K562 (cell line): ENCODE measurements around the gene PPP1R10.

Experiments used
- IRF2 ChIP-seq: sonication (generic); formaldehyde crosslinking; IDR thresholded peaks from 2 replicates; pipeline ENCODE4 v1.8.1; 2022; ENCODE audit warnings: mild to moderate bottlenecking, missing genetic modification reagents
- ZNF592 ChIP-seq: fragments of 450-650 bp; IDR thresholded peaks from 2 replicates; pipeline ENCODE4 v1.6.1; 2017; ENCODE audit warnings: antibody characterized with exemption, mild to moderate bottlenecking

DNA sequence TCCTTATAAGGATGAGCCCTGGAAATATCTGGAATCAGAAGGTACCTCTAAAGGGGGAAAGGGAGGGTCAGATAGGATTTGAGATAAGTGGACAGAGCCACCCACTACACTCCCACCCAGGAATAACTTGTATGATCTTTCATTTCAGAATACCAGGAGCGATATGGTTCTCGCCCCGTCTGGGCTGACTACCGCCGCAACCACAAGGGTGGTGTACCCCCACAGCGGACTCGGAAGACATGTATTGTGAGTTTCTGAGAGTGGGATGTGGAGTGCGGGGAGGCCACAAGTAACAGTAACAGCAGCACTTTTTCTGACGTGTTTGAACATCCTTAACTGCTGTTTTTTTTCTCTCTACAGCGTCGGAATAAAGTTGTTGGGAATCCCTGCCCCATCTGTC lies 2.5 kb upstream of the PPP1R10 start:
- no peak for TF ChIP-seq IRF2 (CRISPR knock-in tag)
- TF ChIP-seq ZNF592, result no peak
